ENCODE measurements around the gene KLRF2. TPM values are rescaled to one million over a fixed set of nuclear protein-coding genes. Genes with fewer than 3 reads are reported as not detected.

The KLRF2 gene
- total RNA-seq, 1 donor from 2014 or later = not detected

GRCh38 chr12:9931245-9931644 is 50.0 kb downstream of the KLRF2 start:
- Mint-ChIP-seq H3K36me3 (ENCODE audit: low read depth, unreplicated experiment) (no peaks in the 10 kb centered on the region), H3K27ac (ENCODE audit: unreplicated experiment) (no peak overlapping the region), H3K27me3 (ENCODE audit: unreplicated experiment) (no peaks in the 10 kb centered on the region), H3K4me1 (ENCODE audit: unreplicated experiment) (no peaks in the 10 kb centered on the region), H3K4me3 (ENCODE audit: unreplicated experiment) (no peak overlapping the region), H3K9me3 (ENCODE audit: unreplicated experiment) (no peaks in the 10 kb centered on the region)
- no peak for DNase-seq (ENCODE audit: low spot score)
- TF ChIP-seq CTCF (IDR thresholded peaks at IDR 0.05; ENCODE audit: unreplicated experiment) = no peak

GRCh38 chr12:9932270-9932669 is 51.0 kb downstream of the KLRF2 start, which contains the start of gene CLEC2A:
CLEC2A (minus strand) TSS chr12:9932370; CDS start chr12:9932329, 41 bp downstream.
- Mint-ChIP-seq H3K4me3 (ENCODE audit: unreplicated experiment) (no peak within 1 kb of the TSS), H3K36me3 (ENCODE audit: low read depth, unreplicated experiment) (no peaks in the 10 kb centered on the region), H3K27ac (ENCODE audit: unreplicated experiment) (no peak within 1 kb of the TSS), H3K4me1 (ENCODE audit: unreplicated experiment) (no peaks in the 10 kb centered on the region), H3K27me3 (ENCODE audit: unreplicated experiment) (no peaks in the 10 kb centered on the region), H3K9me3 (ENCODE audit: unreplicated experiment) (no peaks in the 10 kb centered on the region)
- TF ChIP-seq CTCF (IDR thresholded peaks at IDR 0.05; ENCODE audit: unreplicated experiment) = no peak
- DNase-seq (ENCODE audit: low spot score) = no peak

GRCh38 chr12:9933958-9934357 is 52.7 kb downstream of the KLRF2 start:
- no peaks in the 10 kb centered on the region for H3K4me1 Mint-ChIP-seq (ENCODE audit: unreplicated experiment)
- H3K9me3 Mint-ChIP-seq (ENCODE audit: unreplicated experiment) = no peaks in the 10 kb centered on the region

GRCh38 chr12:9935026-9935425 is 53.7 kb downstream of the KLRF2 start:
- Mint-ChIP-seq H3K36me3 (ENCODE audit: low read depth, unreplicated experiment) (no peaks in the 10 kb centered on the region), H3K27me3 (ENCODE audit: unreplicated experiment) (no peaks in the 10 kb centered on the region)
- DNase-seq (ENCODE audit: low spot score) = no peak

More at GRCh38 chr12:9933958-9934357, 52.7 kb downstream of the KLRF2 start:
- H3K4me3 Mint-ChIP-seq (ENCODE audit: unreplicated experiment) = no peak overlapping the region
- DNase-seq (ENCODE audit: low spot score) = no peak
- no peaks in the 10 kb centered on the region for H3K27me3 Mint-ChIP-seq (ENCODE audit: unreplicated experiment)
- H3K27ac Mint-ChIP-seq (ENCODE audit: unreplicated experiment) = no peak overlapping the region
- no peaks in the 10 kb centered on the region for H3K36me3 Mint-ChIP-seq (ENCODE audit: low read depth, unreplicated experiment)
- no peak for TF ChIP-seq CTCF (IDR thresholded peaks at IDR 0.05; ENCODE audit: unreplicated experiment)

GRCh38 chr12:9936591-9936990 is 55.3 kb downstream of the KLRF2 start:
- Mint-ChIP-seq H3K36me3 (ENCODE audit: low read depth, unreplicated experiment) (no peaks in the 10 kb centered on the region), H3K9me3 (ENCODE audit: unreplicated experiment) (no peaks in the 10 kb centered on the region), H3K4me3 (ENCODE audit: unreplicated experiment) (no peak overlapping the region), H3K27ac (ENCODE audit: unreplicated experiment) (no peak overlapping the region), H3K4me1 (ENCODE audit: unreplicated experiment) (no peaks in the 10 kb centered on the region), H3K27me3 (ENCODE audit: unreplicated experiment) (no peaks in the 10 kb centered on the region)
- DNase-seq (ENCODE audit: low spot score) = no peak
- no peak for TF ChIP-seq CTCF (IDR thresholded peaks at IDR 0.05; ENCODE audit: unreplicated experiment)

More at GRCh38 chr12:9935026-9935425, 53.7 kb downstream of the KLRF2 start:
- Mint-ChIP-seq H3K4me1 (ENCODE audit: unreplicated experiment) (no peaks in the 10 kb centered on the region), H3K9me3 (ENCODE audit: unreplicated experiment) (no peaks in the 10 kb centered on the region), H3K27ac (ENCODE audit: unreplicated experiment) (no peak overlapping the region), H3K4me3 (ENCODE audit: unreplicated experiment) (no peak overlapping the region)
- TF ChIP-seq CTCF (IDR thresholded peaks at IDR 0.05; ENCODE audit: unreplicated experiment) = no peak

Measured in endothelial cell (in vitro differentiated cells).